Head of caudate nucleus (tissue), 42 donors: Measurements from ENCODE around the gene BPIFA2.

ENCODE experiments used
- DNase-seq, 42 donors: peaks; one replicate each; pipeline versions ENCODE4 v3.0.0 to v3.0.0-alpha.2; 2020 to 2021; ENCODE audit warnings: mixed read lengths in 7 of 42
- intact Hi-C: fragments of 100-400 bp; cut with DNase I; formaldehyde crosslinking; loops from one replicate; pipeline ENCODE4 v1.15.0; 2022

BPIFA2 gene

GRCh38 chr20:33158637-33159385, 9.1 kb upstream of the BPIFA2 start:
- intact Hi-C loops: no loop called here
- DNase-seq: no peak

DNA sequence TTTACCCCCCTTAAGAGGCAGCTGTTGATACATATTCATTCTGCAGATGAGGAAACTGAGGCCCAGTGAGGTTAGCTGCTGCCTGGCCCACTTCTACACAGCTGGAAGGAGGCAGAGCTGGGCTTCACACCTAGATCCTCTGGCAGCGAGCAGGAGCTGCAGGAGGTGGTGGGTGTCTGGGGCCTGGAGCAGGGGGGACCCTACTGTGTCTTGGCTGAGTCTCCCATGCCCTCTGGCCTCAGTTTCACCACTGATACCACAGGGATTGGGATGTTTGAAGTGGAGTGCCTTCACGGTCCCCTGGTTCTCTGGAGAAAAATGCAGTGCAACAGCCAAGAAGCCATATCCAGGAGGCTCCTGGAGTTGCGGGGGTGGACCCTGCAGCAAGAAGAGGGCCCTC, 8.2 kb upstream of the BPIFA2 start:
- DNase-seq: no peak
- intact Hi-C loops: no loop called here

GRCh38 chr20:33160681-33161080, 7.3 kb upstream of the BPIFA2 start:
- intact Hi-C loops: no loop called here
- no peak for DNase-seq

- intact Hi-C loops: no loop called here
- no peak for DNase-seq
Measured at GRCh38 chr20:33162313-33162712, 5.6 kb upstream of the BPIFA2 start.

DNA sequence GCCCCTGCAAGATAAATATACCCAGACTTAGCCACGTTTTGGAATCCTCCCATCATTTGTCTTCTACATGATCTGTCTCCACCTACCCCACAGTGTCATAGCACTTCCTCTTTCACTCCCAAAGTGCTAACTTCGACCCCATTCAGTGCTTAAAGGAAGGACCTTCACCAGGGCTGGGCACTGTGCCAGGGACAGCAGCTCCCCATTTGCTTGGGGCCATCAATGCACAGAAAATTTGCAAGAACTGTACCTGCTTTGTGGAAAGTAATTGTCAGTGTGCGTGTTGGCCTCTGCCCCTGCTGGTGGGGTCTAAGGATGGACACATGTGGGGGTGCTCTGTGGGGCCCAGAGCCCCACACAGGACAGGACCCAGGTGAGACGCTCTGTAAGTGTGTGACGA, 5.2 kb upstream of the BPIFA2 start:
- peak in 1 of 42 donors; percentile 43 for DNase-seq

DNA sequence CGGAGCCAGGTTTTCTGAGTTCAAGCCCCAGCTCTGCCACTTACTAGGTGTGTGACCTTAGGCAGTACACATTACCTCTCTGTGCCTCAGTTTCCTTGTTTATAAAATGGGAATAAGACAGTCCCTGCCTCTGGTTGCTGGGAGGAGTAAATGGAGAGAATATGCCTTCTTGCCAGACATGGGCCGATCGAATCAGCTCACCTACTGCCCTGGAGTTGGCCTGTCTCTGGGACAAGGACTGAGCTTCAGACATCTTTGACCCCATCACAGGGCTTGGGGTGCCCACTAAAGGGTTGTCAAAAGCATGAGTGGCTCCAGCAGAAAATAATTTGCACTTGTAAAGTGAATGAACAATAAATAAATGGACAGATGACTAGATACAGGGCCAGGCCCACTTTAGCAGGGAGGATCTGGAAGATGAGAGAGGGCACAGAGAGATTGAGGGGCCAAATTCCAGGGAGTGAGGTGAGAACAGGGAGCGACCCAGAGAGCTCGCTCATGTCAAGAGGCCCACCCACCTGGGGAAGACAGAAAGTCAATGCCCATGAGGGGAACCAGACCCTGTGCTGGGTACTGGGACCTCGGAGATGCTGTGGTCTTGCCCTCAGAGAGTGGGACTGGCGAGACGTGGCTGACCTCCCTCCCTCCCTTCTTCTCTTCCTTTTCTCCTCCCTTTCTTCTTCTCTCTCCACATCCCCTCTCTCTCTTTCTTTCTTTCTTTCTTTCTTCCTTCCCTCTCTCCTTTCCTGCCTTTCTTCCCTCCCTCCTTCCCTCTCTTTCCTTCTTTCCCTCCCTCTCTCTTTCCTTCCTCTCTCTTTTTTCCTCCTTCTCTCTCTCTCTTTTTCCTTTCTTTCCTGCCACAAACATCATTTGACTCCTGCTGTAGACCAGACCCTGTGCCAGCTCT, 3.9 kb upstream of the BPIFA2 start:
- peak in 1 of 42 donors; percentile 24 for DNase-seq
- intact Hi-C loops: no loop called here

More for the DNA sequence above, 5.2 kb upstream of the BPIFA2 start:
- intact Hi-C loops: no loop called here

- DNase-seq: peak in 1 of 42 donors; percentile 9
- intact Hi-C loops: no loop called here
Measured at GRCh38 chr20:33164763-33165095, 3.2 kb upstream of the BPIFA2 start.

GRCh38 chr20:33165416-33166055, 2.4 kb upstream of the BPIFA2 start:
- intact Hi-C loops: no loop called here
- DNase-seq: peak in 1 of 42 donors; percentile 41

- intact Hi-C loops: no loop called here
- peak in 1 of 42 donors; percentile 14 for DNase-seq
Measured at GRCh38 chr20:33166533-33167113, 1.3 kb upstream of the BPIFA2 start.

DNA sequence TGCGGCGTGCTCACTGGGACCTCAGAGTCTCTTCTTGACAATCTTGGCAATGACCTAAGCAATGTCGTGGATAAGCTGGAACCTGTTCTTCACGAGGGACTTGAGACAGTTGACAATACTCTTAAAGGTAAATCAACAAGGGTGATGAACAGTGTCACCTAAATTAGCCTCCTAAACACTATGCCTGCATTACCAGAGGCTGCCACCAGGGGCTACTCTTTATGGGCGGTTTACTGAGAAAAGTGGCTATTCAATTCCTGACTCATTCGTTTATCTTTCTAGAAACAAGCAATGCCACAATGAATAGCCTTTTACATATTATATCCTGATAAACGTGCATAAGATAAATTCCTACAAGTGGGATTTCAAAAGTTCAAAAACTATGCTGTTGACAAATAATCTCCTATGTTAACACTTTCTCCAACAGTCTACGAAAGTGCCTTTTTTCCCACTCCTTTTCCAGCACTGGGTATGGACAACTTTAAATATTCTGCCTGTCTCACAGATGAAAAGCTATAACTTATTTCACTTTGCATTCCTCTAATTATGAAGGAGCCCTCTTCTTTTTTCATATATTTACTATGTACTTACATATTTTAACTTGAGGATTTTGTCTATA, 1.3 kb downstream of the BPIFA2 start:
- DNase-seq: no peak

GRCh38 chr20:33172781-33173180, 4.8 kb downstream of the BPIFA2 start:
- intact Hi-C loops: no loop called here
- no peak for DNase-seq

More for the DNA sequence above, 1.3 kb downstream of the BPIFA2 start:
- intact Hi-C loops: no loop called here

- DNase-seq: no peak
- intact Hi-C loops: no loop called here
Measured at GRCh38 chr20:33175123-33175522, 7.2 kb downstream of the BPIFA2 start.

DNA sequence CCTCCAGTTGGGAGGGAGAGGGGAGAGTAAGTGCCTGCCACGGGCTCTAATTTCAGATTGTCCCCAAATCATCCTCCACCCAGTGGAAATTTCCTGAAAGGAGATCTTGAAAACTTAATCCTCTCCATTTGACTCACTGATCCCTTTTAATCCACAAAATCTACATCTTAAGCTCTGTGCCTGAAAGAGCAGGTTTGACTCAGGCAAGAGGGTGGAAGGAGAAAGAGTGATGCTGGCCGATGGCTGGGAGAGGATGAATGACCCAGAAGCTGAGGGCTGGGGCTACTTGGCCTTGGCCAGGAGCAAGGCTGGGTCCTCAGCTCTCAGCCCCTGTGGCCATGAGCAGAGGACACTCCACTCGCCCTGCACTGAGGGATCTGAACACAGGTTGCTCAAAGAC, 8.1 kb downstream of the BPIFA2 start:
- no peak for DNase-seq
- intact Hi-C loops: no loop called here

- intact Hi-C loops: no loop called here
- DNase-seq: no peak
Measured at GRCh38 chr20:33177866-33178265, 9.9 kb downstream of the BPIFA2 start.

GRCh38 chr20:33178726-33179125, 10.8 kb downstream of the BPIFA2 start:
- no peak for DNase-seq
- intact Hi-C loops: no loop called here

- intact Hi-C loops: no loop called here
- no peak for DNase-seq
Measured at GRCh38 chr20:33180169-33180568, 12.2 kb downstream of the BPIFA2 start.

GRCh38 chr20:33181482-33182093, 13.6 kb downstream of the BPIFA2 start:
- no peak for DNase-seq
- intact Hi-C loops: no loop called here

GRCh38 chr20:33183312-33183711, 15.4 kb downstream of the BPIFA2 start:
- DNase-seq: no peak
- intact Hi-C loops: no loop called here
